K562 (cell line): Measurements from ENCODE around the gene ATP6V0A1. TPM values are rescaled to one million over a fixed set of nuclear protein-coding genes. Genes with fewer than 3 reads are reported as not detected.

Experiments used
- ATAC-seq: fragments of 200-7000 bp; cut with Tn5 transposase; 3 replicates; pipeline ENCODE4 v1.9.1; 2020; ENCODE audit warnings: moderate library complexity
- BruUV-seq: library from RNA; stranded (reverse); fragments of 400-500 nt; replicated peaks from 2 replicates; lab custom pipeline; 2021; lab: Mats Ljungman, UMichigan
- CTCF ChIA-PET: fragments of 300-600 bp; formaldehyde crosslinking; extraction: SDS; loops from one replicate; lab custom pipeline; 2021; ENCODE audit warnings: low intra/inter-chr PET ratio; lab: Yijun Ruan, JAX
- POLR2A ChIA-PET: fragments of 300-600, 350-650 bp; sonication (Branson Sonifier 250); formaldehyde crosslinking; extraction: SDS; loops from one replicate; lab custom pipeline; 2021; ENCODE audit warnings: antibody characterized with exemption, inconsistent platforms; lab: Yijun Ruan, JAX
- DNase-seq, 4 experiments: peaks; one replicate each; pipeline versions ENCODE4 v3.0.0 to v3.0.0-alpha.2; 2011 to 2018; ENCODE audit warnings: low spot score in 3 of 4, mixed read lengths in 3 of 4; ENCODE audit errors: extremely low read depth in 1 of 4
- FAIRE-seq: peaks from 2 replicates; lab custom pipeline; 2011; peaks lifted over from hg19 to GRCh38; lab: Jason Lieb, UNC
- H2AFZ ChIP-seq: 2 replicates; pipeline ENCODE4 v1.6.0; 2011; ENCODE audit warnings: low read depth, low read length, control low read depth, inconsistent platforms
- H3K27ac ChIP-seq: fragments of 200-600 bp; 3 replicates; pipeline ENCODE4 v1.8.0; 2011; ENCODE audit warnings: low read depth, mild to moderate bottlenecking, control low read depth, inconsistent platforms, low read length, moderate library complexity, mixed read lengths; ENCODE audit errors: extremely low read depth
- H3K27me3 ChIP-seq, 2 experiments: fragments of 300-600 bp in 1 of 2; 2 replicates in 1 of 2; 3 replicates in 1 of 2; pipeline versions ENCODE4 v1.6.0 to v1.8.0; 2011; ENCODE audit warnings: inconsistent platforms in 2 of 2, low read length in 2 of 2, mild to moderate bottlenecking in 1 of 2, mixed read lengths in 1 of 2, moderate library complexity in 1 of 2; ENCODE audit not compliant: control insufficient read depth in 2 of 2, insufficient read depth in 2 of 2
- H3K36me3 ChIP-seq: fragments of 300-600 bp; 3 replicates; pipeline ENCODE4 v1.8.0; 2011; ENCODE audit warnings: mild to moderate bottlenecking, low read length, inconsistent platforms; ENCODE audit not compliant: control insufficient read depth, insufficient read depth
- H3K4me1 ChIP-seq, 2 experiments: fragments of 200-600 bp in 1 of 2; replicated peaks in 1 of 2; 2 replicates in 1 of 2; 3 replicates in 1 of 2; pipeline versions ENCODE4 v1.5.1 to v1.8.0; 2011; ENCODE audit warnings: inconsistent platforms in 2 of 2, low read length in 2 of 2, mild to moderate bottlenecking in 1 of 2, mixed read lengths in 1 of 2, moderate library complexity in 1 of 2; ENCODE audit not compliant: control insufficient read depth in 2 of 2, insufficient read depth in 2 of 2
- H3K4me2 ChIP-seq: 2 replicates; pipeline ENCODE4 v1.6.1; 2011; ENCODE audit warnings: low read length, control low read depth, inconsistent platforms, mixed read lengths; ENCODE audit not compliant: insufficient read depth
- H3K4me3 ChIP-seq: fragments of 200-600 bp; sonication (generic), shearing (Covaris generic); 2 replicates; pipeline ENCODE4 v1.5.1; 2016; ENCODE audit warnings: control low read depth, inconsistent platforms
- H3K79me2 ChIP-seq: fragments of 200-600 bp; 3 replicates; pipeline ENCODE4 v1.8.0; 2011; ENCODE audit warnings: low read length, inconsistent platforms; ENCODE audit not compliant: control insufficient read depth, insufficient read depth
- H3K9ac ChIP-seq, 2 experiments: 2 replicates each; pipeline versions ENCODE4 v1.6.0 to v1.6.1; 2011; ENCODE audit warnings: low read depth in 2 of 2, low read length in 2 of 2, control low read depth in 1 of 2, inconsistent platforms in 1 of 2, mild to moderate bottlenecking in 1 of 2, mixed read lengths in 1 of 2; ENCODE audit not compliant: insufficient read depth in 1 of 2
- H3K9me1 ChIP-seq: one replicate; pipeline ENCODE4 v1.6.0; 2011; ENCODE audit warnings: inconsistent platforms, mild to moderate bottlenecking, low read length, moderate library complexity; ENCODE audit not compliant: control insufficient read depth, insufficient read depth
- H3K9me3 ChIP-seq: replicated peaks from 2 replicates; pipeline ENCODE4 v1.5.1; 2011; ENCODE audit warnings: low read depth, low read length, inconsistent platforms; ENCODE audit not compliant: control insufficient read depth, insufficient read depth
- H4K20me1 ChIP-seq: replicated peaks from 2 replicates; pipeline ENCODE4 v1.6.1; 2011; ENCODE audit warnings: low read length, inconsistent platforms, mixed read lengths; ENCODE audit not compliant: control insufficient read depth, insufficient read depth
- ASH1L ChIP-seq: fragments of 450-650 bp; IDR thresholded peaks from 2 replicates; pipeline ENCODE4 v1.6.1; 2018; ENCODE audit warnings: borderline replicate concordance, mild to moderate bottlenecking, low read depth; ENCODE audit not compliant: partially characterized antibody
- MLLT1 ChIP-seq, 2 experiments: fragments of 450-650 bp; IDR thresholded peaks; 2 replicates each; pipeline ENCODE4 v1.6.1; 2016
- NFIC ChIP-seq: fragments of 450-650 bp; IDR thresholded peaks from 2 replicates; pipeline ENCODE4 v1.6.1; 2017; ENCODE audit warnings: mild to moderate bottlenecking, inconsistent platforms
- POLR2AphosphoS2 ChIP-seq: IDR thresholded peaks from 2 replicates; pipeline ENCODE4 v1.6.1; 2012; ENCODE audit warnings: low read length, improper control_type of control experiment
- RAD21 ChIP-seq, 2 experiments: fragments of 250-450 bp in 1 of 2; fragments of 450-650 bp in 1 of 2; sonication (Bioruptor Pico) in 1 of 2; formaldehyde crosslinking in 1 of 2; IDR thresholded peaks in 1 of 2; conservative IDR thresholded peaks in 1 of 2; 2 replicates each; pipeline versions ENCODE4 v1.4.0 to v1.8.0; 2020 to 2022; ENCODE audit warnings: mild to moderate bottlenecking in 2 of 2, moderate library complexity in 1 of 2
- RB1 ChIP-seq: fragments of 450-650 bp; IDR thresholded peaks from 2 replicates; pipeline ENCODE4 v1.6.1; 2017; ENCODE audit warnings: low read depth, mild to moderate bottlenecking
- SMARCE1 ChIP-seq: fragments of 450-650 bp; IDR thresholded peaks from 2 replicates; pipeline ENCODE4 v1.7.1; 2016; ENCODE audit warnings: mild to moderate bottlenecking
- SOX6 ChIP-seq: fragments of 450-650 bp; IDR thresholded peaks from 2 replicates; pipeline ENCODE4 v1.6.1; 2014; ENCODE audit warnings: mild to moderate bottlenecking
- SRF ChIP-seq, 2 experiments: fragments of 250-450, 450-650 bp in 1 of 2; sonication (Bioruptor Pico) in 1 of 2; sonication (generic) in 1 of 2; formaldehyde crosslinking; IDR thresholded peaks; 2 replicates each; pipeline versions ENCODE4 v1.5.0 to v1.5.1; 2020 to 2022; ENCODE audit warnings: mild to moderate bottlenecking in 1 of 2, missing genetic modification reagents in 1 of 2
- STAG1 ChIP-seq: sonication (generic); formaldehyde crosslinking; IDR thresholded peaks from 2 replicates; pipeline ENCODE4 v1.5.0; 2020; ENCODE audit warnings: missing genetic modification reagents, borderline replicate concordance
- YY1 ChIP-seq, 3 experiments: IDR thresholded peaks; 2 replicates each; pipeline ENCODE4 v1.6.1; 2011; ENCODE audit warnings: low read length in 2 of 3, mild to moderate bottlenecking in 2 of 3, moderate library complexity in 2 of 3, borderline replicate concordance in 1 of 3, control low read depth in 1 of 3, low read depth in 1 of 3; ENCODE audit not compliant: insufficient read depth in 3 of 3, insufficient replicate concordance in 2 of 3, control insufficient read depth in 1 of 3, insufficient read length in 1 of 3; ENCODE audit errors: extremely low read depth in 1 of 3
- ZBTB17 ChIP-seq: fragments of 450-650 bp; formaldehyde crosslinking; IDR thresholded peaks from 2 replicates; pipeline ENCODE4 v1.4.0; 2020; ENCODE audit warnings: mild to moderate bottlenecking
- ZBTB7A ChIP-seq: IDR thresholded peaks from 2 replicates; pipeline ENCODE4 v1.6.1; 2011; ENCODE audit warnings: low read depth, mild to moderate bottlenecking, low read length, moderate library complexity, borderline replicate concordance; ENCODE audit not compliant: control insufficient read depth
- ZMIZ1 ChIP-seq, 2 experiments: fragments of 150-350 bp in 1 of 2; IDR thresholded peaks; 2 replicates each; pipeline ENCODE4 v1.6.1; 2012 to 2016; ENCODE audit warnings: low read depth in 2 of 2, low read length in 2 of 2, mild to moderate bottlenecking in 1 of 2, moderate library complexity in 1 of 2
- ZNF584 ChIP-seq: fragments of 200-800 bp; sonication (Bioruptor generic); IDR thresholded peaks from 2 replicates; pipeline ENCODE4 v1.6.1; 2016; ENCODE audit warnings: low read depth, mild to moderate bottlenecking, missing genetic modification characterization, missing compliant biosample characterization
- ZNF668 ChIP-seq: fragments of 250-450 bp; sonication (Bioruptor Pico); IDR thresholded peaks from 2 replicates; pipeline ENCODE4 v1.8.0; 2022; ENCODE audit warnings: mild to moderate bottlenecking, inconsistent platforms
- WGBS: fragments of 100-300 bp; shearing (Covaris generic); methylation state at CpG from one replicate; pipeline ENCODE4 v1.1.6; 2016; ENCODE audit warnings: low coverage, mixed read lengths; ENCODE audit not compliant: insufficient coverage; ENCODE audit errors: missing lambda C conversion rate; 5-methylcytosine and 5-hydroxymethylcytosine counted together
- in situ Hi-C: fragments of 300-500 bp; cut with MboI; formaldehyde crosslinking; loops from 4 replicates; pipeline ENCODE4 v1.15.0; 2018; ENCODE audit warnings: inconsistent platforms, mixed read lengths
- intact Hi-C: fragments of 100-400 bp; cut with micrococcal nuclease; formaldehyde crosslinking; loops from 2 replicates; pipeline ENCODE4 v1.14.2; 2022
- polyA plus RNA-seq, 8 experiments: library from polyadenylated mRNA; depleted of rRNA in 4 of 8; stranded (reverse) in 5 of 8; unstranded in 3 of 8; fragments of >200 nt; fragmentation: Nextera tagmentation in 2 of 8; fragmentation: Illumina TruSeq in 1 of 8; extraction: Ambion mirVana in 2 of 8; extraction: Trizol in 1 of 8; gene quantifications; 2 replicates each; pipeline versions ENCODE4 v1.2.1 to v1.2.3, GENCODE V29; 2011 to 2014; ENCODE audit warnings: inconsistent platforms in 1 of 8, missing spikeins in 1 of 8
- total RNA-seq, 7 experiments: library from RNA; depleted of rRNA in 6 of 7; stranded (reverse); fragments of >200 nt in 6 of 7; fragmentation: Illumina TruSeq in 2 of 7; extraction: Trizol in 2 of 7; gene quantifications; 2 replicates each; pipeline versions ENCODE4 v1.2.1 to v1.2.3, GENCODE V29; 2011 to 2021; ENCODE audit warnings: low replicate concordance in 1 of 7

Gene ATP6V0A1
- total and polyA plus RNA-seq, 9 of the 15 experiments (the other 6 are each of a cell fraction or from before 2014, with no cell fraction given): 11.8 to 158 (median 75.5) TPM

DNA sequence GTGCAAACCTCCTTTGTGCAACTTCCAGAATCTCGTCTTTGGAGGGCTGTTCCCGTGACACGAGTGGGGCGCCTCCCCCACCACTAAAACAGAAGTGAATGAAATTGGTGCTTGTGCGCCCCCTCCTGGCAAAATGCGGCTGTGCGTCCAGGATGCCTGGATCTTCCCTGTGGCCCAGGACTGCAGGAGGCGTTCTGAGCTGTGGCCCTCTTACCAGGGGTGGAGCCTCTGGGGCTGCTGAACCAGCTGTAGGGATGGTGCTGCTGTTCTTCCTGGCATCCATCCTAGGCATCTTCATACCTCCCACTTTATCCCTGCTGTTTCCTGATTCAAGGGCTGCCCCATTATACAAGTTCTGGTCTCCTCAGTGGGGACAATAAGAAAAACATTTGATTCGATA is 58.8 kb downstream of the ATP6V0A1 start:
- 14% methylated on average over 9 of the region's 9 CpGs for WGBS
- H3K4me2 ChIP-seq: peak overlapping the region; percentile 35; the same call in 1 of the 2 replicates
- TF ChIP-seq YY1 (IDR thresholded peaks at IDR 0.05; ENCODE audit: borderline replicate concordance in 1 of 3, control insufficient read depth in 1 of 3, extremely low read depth in 1 of 3, insufficient read depth in 3 of 3, insufficient read length in 1 of 3, insufficient replicate concordance in 2 of 3, low read depth in 1 of 3, low read length in 2 of 3) (peak in 1 of 3 experiments; percentile 46), ASH1L (no peak), SRF (CRISPR knock-in tag; IDR thresholded peaks at IDR 0.05) (peak in 1 of 2 experiments; percentile 32; a peak in 1 of 4 replicates), MLLT1 (IDR thresholded peaks at IDR 0.05) (0 out of 4 replicates have a peak, but pooled peaks of 1 of the 2 experiments have one; percentile 20), ZNF584 (CRISPR knock-in tag) (no peak), STAG1 (CRISPR knock-in tag) (peak; percentile 51; the same call in 1 of the 2 replicates), ZBTB7A (0 out of 2 replicates have a peak, but pooled peaks have one; percentile 33), NFIC (peak; percentile 39), SMARCE1 (0 out of 2 replicates have a peak, but pooled peaks have one; percentile 10), ZMIZ1 (IDR thresholded peaks at IDR 0.05; ENCODE audit: low read depth in 2 of 2, low read length in 2 of 2) (0 out of 4 replicates have a peak, but pooled peaks of 1 of the 2 experiments have one; percentile 31), RAD21 (CRISPR knock-in tag; conservative IDR thresholded peaks at IDR 0.05 in 1 of 2, IDR thresholded peaks at IDR 0.05 in 1 of 2) (peak; percentile 73 to 82), ZNF668 (CRISPR knock-in tag) (no peak), POLR2AphosphoS2 (peak; percentile 72; the same call in 1 of the 2 replicates), SOX6 (peak; percentile 65), ZBTB17 (no peak), RB1 (peak; percentile 63; the same call in 1 of the 2 replicates)

More for the DNA sequence above, 58.8 kb downstream of the ATP6V0A1 start:
- DNase-seq (peak; percentile 85 to 94 (median 91)), ATAC-seq (peak; percentile 80), FAIRE-seq (peak; percentile 80)
- CTCF ChIA-PET: interaction anchor here (0.7 to 2.9 kb wide), 7 partner anchors 10 to 552 kb away, joined by 3 to 43 read pairs (median 4); partner anchors contain the start of genes NAGLU and VPS25
- in situ Hi-C loops: no loop called here
- peak overlapping the region in 1 of 2 experiments; percentile 62; a peak in 1 of 4 replicates for H3K9ac ChIP-seq
- POLR2A ChIA-PET: interaction anchor here (0.7 to 3.9 kb wide), 8 partner anchors 10 to 197 kb away, joined by 3 to 15 read pairs (median 4); partner anchors contain the start of genes CAVIN1, NAGLU and STAT3
- H3K9me3 ChIP-seq: no peaks in the 10 kb centered on the region
- H3K4me1 ChIP-seq: peaks cover 51 to 63% of the 10 kb centered on the region in 2 experiments
- H4K20me1 ChIP-seq: no peaks in the 10 kb centered on the region
- H3K27me3 ChIP-seq: no peaks in the 10 kb centered on the region
- peaks cover 11% of the 10 kb centered on the region; the same call in 1 of the 3 replicates for H3K79me2 ChIP-seq
- peaks cover 86% of the 10 kb centered on the region for H3K36me3 ChIP-seq
- no peak overlapping the region for H2AFZ ChIP-seq
- peaks cover 7% of the 10 kb centered on the region for H3K9me1 ChIP-seq
- intact Hi-C loops: loop anchor here (5.0 kb wide), 4 partner anchors 45 to 195 kb away; no protein-coding TSS in a partner anchor
- BruUV-seq: no TSS peak
- peak overlapping the region; percentile 86 for H3K27ac ChIP-seq
- no peak overlapping the region for H3K4me3 ChIP-seq
